GM04504 (cell line): Measurements from ENCODE around the gene TXLNB.
"Not testable (repeated sequence)": the region's sequence is repeated elsewhere in the genome, so short reads cannot be mapped to it uniquely, and the experiment has no call there.

Experiments used
- DNase-seq: peaks from one replicate; pipeline ENCODE4 v3.0.0-alpha.2; 2012; ENCODE audit warnings: low read depth

TXLNB gene

DNA sequence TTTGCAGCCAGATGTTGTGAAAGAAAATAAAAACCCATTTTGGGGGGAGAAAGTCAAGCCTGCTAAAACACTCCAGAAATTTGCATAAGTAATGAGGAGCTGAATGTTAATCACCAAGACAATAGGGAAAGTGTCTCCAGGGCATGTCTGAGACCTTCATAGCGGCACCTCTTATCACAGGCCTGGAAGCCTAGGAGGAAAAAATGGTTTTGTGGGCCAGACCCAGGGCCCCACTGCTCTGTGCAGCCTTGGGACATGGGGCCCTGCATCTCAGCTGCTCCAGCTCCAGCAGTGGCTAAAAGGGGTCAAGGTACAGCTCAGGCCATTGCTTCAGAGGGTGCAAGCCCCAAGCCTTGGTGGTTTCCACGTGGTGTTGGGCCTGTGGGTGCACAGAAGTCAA lies 57.6 kb downstream of the TXLNB start:
- DNase-seq: not testable (repeated sequence)

DNA sequence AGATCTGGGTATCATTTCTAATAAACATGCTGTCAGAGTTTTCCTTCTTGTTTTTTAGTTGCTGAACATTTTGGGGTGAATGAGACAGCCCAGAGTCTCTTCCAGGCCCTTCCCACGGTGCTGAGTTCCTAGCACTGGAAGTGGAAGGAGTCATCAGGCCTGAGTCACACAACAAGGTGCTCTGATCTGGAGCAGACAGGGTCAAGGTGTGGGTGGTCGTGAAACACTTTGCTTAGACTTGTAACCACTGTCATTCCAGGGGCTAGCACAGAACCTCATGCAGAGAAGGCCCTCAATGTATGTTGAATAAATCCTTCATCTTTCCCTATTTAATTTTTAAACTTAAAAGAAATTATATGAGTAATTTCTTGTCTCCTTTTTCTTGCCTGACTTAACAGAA lies 60.6 kb downstream of the TXLNB start:
- no peak for DNase-seq

- DNase-seq: no peak
Observed at GRCh38 chr6:139230391-139230840, 61.4 kb downstream of the TXLNB start.

DNA sequence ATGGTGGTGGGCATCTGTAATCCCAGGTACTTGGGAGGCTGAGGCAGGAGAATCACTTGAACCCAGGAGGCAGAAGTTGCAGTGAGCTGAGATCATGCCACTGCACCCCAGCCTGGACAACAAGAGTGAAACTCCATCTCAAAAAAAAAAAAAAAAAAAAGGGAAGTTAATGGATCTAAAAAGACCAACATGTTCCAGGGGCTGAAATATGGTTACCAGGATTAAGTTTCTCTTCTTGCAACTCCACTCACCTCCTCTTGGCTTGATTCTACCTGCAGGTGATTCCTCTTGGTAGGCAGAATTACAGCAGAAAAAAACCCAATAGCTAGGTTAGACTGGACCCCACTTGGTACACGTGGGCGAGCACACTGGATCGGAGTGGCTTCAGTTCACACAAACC lies 63.4 kb downstream of the TXLNB start:
- not testable (repeated sequence) for DNase-seq

DNA sequence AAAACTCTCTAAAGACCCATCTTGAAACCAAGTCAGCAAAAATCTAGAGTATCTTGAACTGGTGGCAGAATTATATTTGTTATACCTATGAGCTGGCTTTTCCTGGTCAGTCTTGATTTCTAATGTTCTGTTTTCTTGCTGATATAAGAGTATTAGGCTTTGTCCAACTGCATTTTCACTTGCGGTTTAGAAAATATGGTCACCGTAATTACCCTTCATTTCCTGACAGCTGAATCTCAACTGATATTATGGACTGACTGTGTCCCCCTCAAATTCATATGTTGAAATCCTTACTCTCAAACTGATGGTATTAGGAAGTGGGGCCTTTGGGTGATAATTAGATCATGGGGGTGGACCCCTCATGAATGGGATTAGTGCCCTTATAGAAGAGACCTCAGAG lies 72.1 kb downstream of the TXLNB start:
- DNase-seq: no peak

DNA sequence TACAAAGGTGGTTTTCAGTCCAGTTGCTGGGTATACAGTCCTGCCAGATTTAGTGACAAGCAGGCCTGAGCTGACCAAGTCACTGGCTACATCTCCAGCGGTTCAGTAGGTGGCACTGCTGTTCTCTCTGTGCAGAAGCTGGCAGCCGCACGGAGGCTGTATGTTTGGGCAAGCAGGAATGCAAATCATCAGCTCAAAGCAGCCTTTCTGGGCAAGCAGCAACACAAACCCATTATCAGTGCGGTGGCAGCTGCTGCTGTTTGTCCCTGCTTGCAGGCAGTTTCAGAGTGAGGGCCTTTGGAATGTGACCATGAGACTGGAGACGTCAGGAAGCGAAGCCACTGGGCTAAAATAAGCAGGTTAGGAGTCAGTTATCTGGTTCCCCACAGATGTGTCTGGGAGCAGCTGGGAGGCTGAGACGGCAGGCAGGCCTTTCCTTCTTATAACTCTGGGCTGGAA lies 72.5 kb downstream of the TXLNB start:
- DNase-seq: peak; percentile 83

- DNase-seq: not testable (repeated sequence)
Observed at GRCh38 chr6:139212460-139212859, 79.3 kb downstream of the TXLNB start.

- not testable (repeated sequence) for DNase-seq
Observed at GRCh38 chr6:139210766-139211165, 81.0 kb downstream of the TXLNB start.

- DNase-seq: no peak
Observed at GRCh38 chr6:139205843-139206242, 86.0 kb downstream of the TXLNB start.

- DNase-seq: no peak
Observed at GRCh38 chr6:139204978-139205377, 86.8 kb downstream of the TXLNB start.

GRCh38 chr6:139201378-139201777 lies 90.4 kb downstream of the TXLNB start:
- DNase-seq: no peak

DNA sequence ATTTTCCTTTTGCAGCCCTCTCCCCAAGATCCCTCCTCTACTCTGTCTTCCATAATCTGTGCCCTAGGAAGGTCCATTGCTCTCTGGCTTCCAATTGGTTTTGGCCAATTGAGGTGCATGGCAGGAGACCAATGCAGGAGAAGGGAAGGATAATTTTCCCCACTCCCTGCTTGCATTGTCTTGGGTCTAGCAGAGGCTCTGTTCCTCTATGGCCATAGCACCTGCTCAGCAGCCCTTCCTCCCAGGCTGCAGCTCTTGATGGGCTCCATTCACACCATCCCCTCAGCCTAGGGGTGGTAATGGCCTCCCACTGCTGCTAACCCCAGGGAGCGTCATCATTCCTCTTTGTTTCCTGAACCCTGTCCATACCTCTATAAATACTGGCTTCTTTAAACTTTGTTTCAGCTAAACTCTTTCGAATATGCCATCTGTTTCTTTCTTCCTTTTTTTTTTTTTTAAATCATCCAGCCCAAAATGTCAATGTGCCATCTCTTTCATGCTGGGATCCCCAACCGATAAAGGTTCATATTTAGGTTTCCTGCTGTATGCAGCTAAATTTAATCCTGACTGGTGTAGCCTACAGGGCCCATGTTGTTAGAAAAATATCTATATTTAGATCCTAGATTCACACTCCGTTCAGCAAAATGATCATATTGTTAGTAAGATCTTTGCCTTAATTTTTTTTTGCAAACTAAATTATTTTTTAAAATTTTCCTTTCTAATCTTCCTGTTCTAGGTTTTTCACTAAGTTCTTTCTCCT lies 93.1 kb downstream of the TXLNB start:
- DNase-seq: no peak

GRCh38 chr6:139194740-139195139 lies 97.1 kb downstream of the TXLNB start:
- no peak for DNase-seq
